Measurements from ENCODE around the gene TMEM44. TPM values are rescaled to one million over a fixed set of nuclear protein-coding genes. Genes with fewer than 3 reads are reported as not detected.
"Not testable (repeated sequence)": the region's sequence is repeated elsewhere in the genome, so short reads cannot be mapped to it uniquely, and the experiment has no call there.

The TMEM44 gene
- total RNA-seq, 1 donor from 2014 or later = 14.1 TPM

DNA sequence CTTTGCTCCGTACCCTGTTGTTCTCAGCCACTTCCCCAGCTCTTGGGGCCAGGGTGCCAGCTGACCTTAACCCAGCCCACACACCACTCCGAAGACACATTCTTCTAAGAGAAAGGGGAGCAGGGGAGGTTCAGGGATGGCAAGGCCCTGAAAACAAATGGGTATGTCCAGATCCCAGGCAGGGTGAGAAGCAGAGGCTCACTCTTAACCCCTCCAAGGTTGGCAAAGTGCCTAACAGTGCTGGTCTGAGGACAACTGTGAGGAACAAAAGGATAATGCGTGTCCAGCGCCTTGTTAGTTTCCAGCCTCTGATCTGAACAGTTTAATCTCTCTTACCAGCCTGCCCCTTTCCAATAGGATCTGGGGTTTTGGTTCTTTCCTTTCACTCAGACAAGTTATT, 1.5 kb downstream of the TMEM44 start:
- Histone ChIP-seq H3K4me3 (ENCODE audit: low read length in 3 of 3) (no peak overlapping the region), H3K27me3 (ENCODE audit: control insufficient read depth in 3 of 3, insufficient read depth in 3 of 3, low read length in 3 of 3) (no peaks in the 10 kb centered on the region), H3K36me3 (ENCODE audit: control insufficient read depth in 3 of 3, insufficient read depth in 3 of 3, low read length in 3 of 3) (peaks cover 0 to 8% (median 2%) of the 10 kb centered on the region in 3 donors), H3K4me1 (ENCODE audit: control insufficient read depth in 3 of 3, insufficient read depth in 3 of 3, low read length in 3 of 3) (peaks cover 3 to 11% (median 6%) of the 10 kb centered on the region in 3 donors), H3K9ac (ENCODE audit: low read depth in 1 of 3, low read length in 3 of 3) (no peak overlapping the region), H3K9me3 (ENCODE audit: control insufficient read depth in 3 of 3, low read length in 3 of 3) (no peaks in the 10 kb centered on the region), H3K27ac (ENCODE audit: low read depth, low read length) (no peak overlapping the region)

DNA sequence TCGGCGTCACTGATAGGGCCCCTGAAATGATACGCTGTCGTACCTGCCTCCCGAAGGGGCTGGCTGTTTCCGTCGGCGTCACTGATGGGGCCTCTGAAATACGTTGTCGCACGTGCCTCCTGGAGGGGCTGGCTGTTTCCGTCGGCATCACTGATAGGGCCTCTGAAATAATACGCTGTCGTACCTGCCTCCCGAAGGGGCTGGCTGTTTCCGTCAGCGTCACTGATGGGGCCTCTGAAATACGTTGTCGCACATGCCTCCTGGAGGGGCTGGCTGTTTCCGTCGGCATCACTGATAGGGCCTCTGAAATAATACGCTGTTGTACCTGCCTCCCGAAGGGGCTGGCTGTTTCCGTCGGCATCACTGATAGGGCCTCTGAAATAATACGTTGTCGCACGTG, 2.5 kb downstream of the TMEM44 start:
- H3K4me1 ChIP-seq (ENCODE audit: control insufficient read depth in 3 of 3, insufficient read depth in 3 of 3, low read length in 3 of 3) = peaks cover 3 to 11% (median 6%) of the 10 kb centered on the region in 3 donors
- not testable (repeated sequence) for H3K27me3 ChIP-seq (ENCODE audit: control insufficient read depth in 3 of 3, insufficient read depth in 3 of 3, low read length in 3 of 3); H3K9ac ChIP-seq (ENCODE audit: low read depth in 1 of 3, low read length in 3 of 3); H3K36me3 ChIP-seq (ENCODE audit: control insufficient read depth in 3 of 3, insufficient read depth in 3 of 3, low read length in 3 of 3); H3K27ac ChIP-seq (ENCODE audit: low read depth, low read length); H3K9me3 ChIP-seq (ENCODE audit: control insufficient read depth in 3 of 3, low read length in 3 of 3); H3K4me3 ChIP-seq (ENCODE audit: low read length in 3 of 3)

DNA sequence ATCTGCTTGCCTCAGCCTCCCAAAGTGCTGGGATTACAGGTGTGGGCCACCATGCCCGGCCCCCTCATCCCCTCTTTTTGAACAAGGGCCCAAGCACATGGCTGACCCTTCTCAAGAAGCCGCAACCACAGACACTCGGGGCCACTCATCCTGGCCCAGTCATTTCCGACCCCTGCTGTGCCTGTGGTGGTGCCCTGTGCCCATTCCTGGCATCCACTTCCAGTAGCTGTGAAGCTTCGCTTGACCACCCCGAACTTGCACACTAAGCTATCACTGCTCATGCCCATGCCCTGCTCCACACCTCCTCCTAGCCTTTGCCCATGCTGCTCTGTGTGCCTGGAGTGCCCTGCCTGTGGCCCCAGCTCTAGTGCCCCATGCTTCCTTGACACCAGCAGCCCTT, 8.3 kb downstream of the TMEM44 start:
- Histone ChIP-seq H3K27ac (ENCODE audit: low read depth, low read length) (no peak overlapping the region), H3K36me3 (ENCODE audit: control insufficient read depth in 3 of 3, insufficient read depth in 3 of 3, low read length in 3 of 3) (peaks cover 4 to 7% (median 4%) of the 10 kb centered on the region in 3 donors), H3K4me3 (ENCODE audit: low read length in 3 of 3) (no peak overlapping the region)

DNA sequence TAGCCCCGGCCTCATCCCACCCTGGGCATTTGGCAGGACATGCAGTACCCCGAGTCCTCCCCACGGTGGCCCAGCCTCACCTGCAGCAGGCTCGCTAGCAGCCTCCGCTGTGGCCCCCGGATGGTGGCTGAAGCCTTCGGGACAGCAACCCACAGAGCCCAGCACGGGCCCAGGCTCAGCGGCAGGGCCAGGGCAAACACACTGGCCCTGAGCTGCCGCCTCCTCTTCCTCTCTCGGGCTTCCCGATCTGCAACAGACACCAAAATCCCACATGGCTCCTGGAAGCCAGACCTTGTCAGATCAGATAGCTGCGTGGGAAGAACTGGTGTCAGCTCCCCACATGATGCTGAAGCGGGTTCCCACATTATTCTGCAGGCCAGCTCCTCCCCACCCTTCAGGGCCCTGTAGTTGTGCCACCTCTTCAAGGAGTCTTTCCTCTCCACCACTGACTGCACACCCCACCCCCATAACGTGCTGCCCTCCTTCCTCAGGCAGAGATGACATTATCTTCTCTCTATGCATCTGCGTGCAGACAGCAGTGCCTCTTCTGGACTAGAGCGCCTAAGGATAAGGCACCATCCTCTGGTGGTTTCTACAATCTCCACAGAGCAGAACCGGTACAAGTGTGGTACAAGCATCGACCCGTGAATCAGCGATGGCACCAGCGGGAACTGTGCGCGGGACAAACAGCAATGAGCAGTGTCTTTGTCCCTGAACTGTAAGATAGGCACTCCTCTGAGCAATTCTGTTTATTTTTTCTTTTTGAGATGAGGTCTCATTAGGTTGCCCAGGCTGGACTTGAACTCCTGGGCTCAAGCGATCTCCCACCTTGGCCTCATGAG, 9.5 kb downstream of the TMEM44 start:
- Histone ChIP-seq H3K9ac (ENCODE audit: low read depth in 1 of 3, low read length in 3 of 3) (no peak overlapping the region), H3K9me3 (ENCODE audit: control insufficient read depth in 3 of 3, low read length in 3 of 3) (no peaks in the 10 kb centered on the region), H3K4me3 (ENCODE audit: low read length in 3 of 3) (no peak overlapping the region), H3K27me3 (ENCODE audit: control insufficient read depth in 3 of 3, insufficient read depth in 3 of 3, low read length in 3 of 3) (no peaks in the 10 kb centered on the region), H3K27ac (ENCODE audit: low read depth, low read length) (no peak overlapping the region), H3K36me3 (ENCODE audit: control insufficient read depth in 3 of 3, insufficient read depth in 3 of 3, low read length in 3 of 3) (peaks cover 4 to 7% (median 4%) of the 10 kb centered on the region in 3 donors), H3K4me1 (ENCODE audit: control insufficient read depth in 3 of 3, insufficient read depth in 3 of 3, low read length in 3 of 3) (no peaks in the 10 kb centered on the region)

More for the DNA sequence above, 8.3 kb downstream of the TMEM44 start:
- H3K27me3 ChIP-seq (ENCODE audit: control insufficient read depth in 3 of 3, insufficient read depth in 3 of 3, low read length in 3 of 3) = no peaks in the 10 kb centered on the region
- H3K9me3 ChIP-seq (ENCODE audit: control insufficient read depth in 3 of 3, low read length in 3 of 3) = no peaks in the 10 kb centered on the region
- no peaks in the 10 kb centered on the region for H3K4me1 ChIP-seq (ENCODE audit: control insufficient read depth in 3 of 3, insufficient read depth in 3 of 3, low read length in 3 of 3)
- H3K9ac ChIP-seq (ENCODE audit: low read depth in 1 of 3, low read length in 3 of 3) = no peak overlapping the region

DNA sequence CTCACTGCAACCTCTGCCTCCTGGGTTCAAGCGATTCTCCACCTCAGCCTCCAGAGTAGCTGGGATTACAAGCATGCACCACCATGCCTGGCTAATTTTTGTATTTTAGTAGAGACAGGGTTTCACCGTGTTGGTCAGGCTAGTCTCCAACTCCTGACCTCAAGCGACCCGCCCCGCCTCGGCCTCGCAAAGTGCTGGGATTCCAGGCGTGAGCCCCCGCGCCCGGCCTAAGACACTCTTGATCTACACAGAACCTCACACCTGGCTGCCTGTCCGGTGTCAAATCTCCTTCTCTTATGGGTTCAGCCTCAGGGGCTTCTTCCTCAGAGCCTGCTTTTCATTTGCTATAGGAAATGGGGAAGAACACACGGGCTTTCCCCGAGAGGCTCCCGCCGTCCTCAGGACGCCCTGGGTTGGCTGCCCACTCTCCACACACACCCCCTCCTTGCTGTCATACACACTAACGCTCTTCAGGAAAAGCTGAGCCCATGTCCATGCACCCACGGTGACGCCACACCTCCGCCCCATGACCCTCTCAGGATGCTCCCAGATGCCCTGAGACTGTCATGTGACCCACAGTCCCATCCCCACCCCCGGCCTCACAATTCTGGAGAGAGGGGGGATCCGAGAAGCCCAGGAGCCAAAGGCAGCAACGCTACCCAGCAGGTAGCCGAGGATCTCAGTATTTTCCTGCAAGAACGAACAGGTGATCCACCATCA, 10.4 kb downstream of the TMEM44 start:
- Histone ChIP-seq H3K36me3 (ENCODE audit: control insufficient read depth in 3 of 3, insufficient read depth in 3 of 3, low read length in 3 of 3) (peaks cover 2 to 4% (median 3%) of the 10 kb centered on the region in 3 donors), H3K9me3 (ENCODE audit: control insufficient read depth in 3 of 3, low read length in 3 of 3) (no peaks in the 10 kb centered on the region), H3K27ac (ENCODE audit: low read depth, low read length) (no peak overlapping the region), H3K4me3 (ENCODE audit: low read length in 3 of 3) (no peak overlapping the region), H3K9ac (ENCODE audit: low read depth in 1 of 3, low read length in 3 of 3) (no peak overlapping the region), H3K27me3 (ENCODE audit: control insufficient read depth in 3 of 3, insufficient read depth in 3 of 3, low read length in 3 of 3) (no peaks in the 10 kb centered on the region), H3K4me1 (ENCODE audit: control insufficient read depth in 3 of 3, insufficient read depth in 3 of 3, low read length in 3 of 3) (no peaks in the 10 kb centered on the region)

DNA sequence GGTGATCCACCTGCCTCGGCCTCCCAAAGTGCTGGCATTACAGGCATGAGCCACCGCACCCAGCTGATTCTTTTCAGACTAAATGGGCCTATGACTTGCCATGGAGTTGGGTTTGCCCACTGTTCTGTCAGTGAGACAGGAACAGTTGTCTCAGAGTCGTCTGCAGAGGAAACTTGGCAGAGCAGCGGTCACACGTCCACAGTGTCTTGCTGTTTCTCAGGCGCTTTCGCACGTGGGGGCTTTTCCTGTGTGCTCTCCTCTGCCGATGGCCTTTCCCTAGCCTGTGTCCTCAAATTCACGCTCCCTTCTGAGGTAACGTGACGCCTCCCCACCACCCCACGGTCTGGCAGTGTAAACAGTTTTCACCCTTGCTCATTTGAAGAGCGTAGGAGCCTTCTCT, 11.3 kb downstream of the TMEM44 start:
- H3K27ac ChIP-seq (ENCODE audit: low read depth, low read length) = no peak overlapping the region
- H3K9me3 ChIP-seq (ENCODE audit: control insufficient read depth in 3 of 3, low read length in 3 of 3) = no peaks in the 10 kb centered on the region
- H3K9ac ChIP-seq (ENCODE audit: low read depth in 1 of 3, low read length in 3 of 3) = no peak overlapping the region
- no peaks in the 10 kb centered on the region for H3K27me3 ChIP-seq (ENCODE audit: control insufficient read depth in 3 of 3, insufficient read depth in 3 of 3, low read length in 3 of 3)
- no peak overlapping the region for H3K4me3 ChIP-seq (ENCODE audit: low read length in 3 of 3)
- H3K4me1 ChIP-seq (ENCODE audit: control insufficient read depth in 3 of 3, insufficient read depth in 3 of 3, low read length in 3 of 3) = no peaks in the 10 kb centered on the region
- peaks cover 2 to 4% (median 3%) of the 10 kb centered on the region in 3 donors for H3K36me3 ChIP-seq (ENCODE audit: control insufficient read depth in 3 of 3, insufficient read depth in 3 of 3, low read length in 3 of 3)

DNA sequence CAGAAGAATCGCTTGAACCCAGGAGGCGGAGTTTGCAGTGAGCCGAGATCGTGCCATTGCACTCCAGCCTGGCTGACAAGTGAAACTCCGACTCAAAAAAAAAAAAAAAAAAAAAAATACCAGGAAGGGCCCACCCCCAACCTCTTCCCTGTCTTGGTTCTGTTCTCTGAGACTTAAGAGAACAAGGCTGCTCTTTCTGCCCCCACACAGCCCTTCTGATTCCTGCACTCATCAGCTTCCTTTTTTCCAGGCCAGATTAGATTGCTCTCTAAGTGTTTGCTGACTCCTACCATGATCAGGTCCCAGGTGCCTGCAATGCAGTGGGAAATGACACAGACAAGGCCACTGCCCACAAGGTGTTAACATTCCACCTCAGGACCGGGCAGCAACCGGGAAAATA, 13.0 kb downstream of the TMEM44 start:
- no peaks in the 10 kb centered on the region for H3K9me3 ChIP-seq (ENCODE audit: control insufficient read depth in 3 of 3, low read length in 3 of 3)
- H3K36me3 ChIP-seq (ENCODE audit: control insufficient read depth in 3 of 3, insufficient read depth in 3 of 3, low read length in 3 of 3) = peaks cover 0 to 5% (median 0%) of the 10 kb centered on the region in 3 donors
- no peaks in the 10 kb centered on the region for H3K4me1 ChIP-seq (ENCODE audit: control insufficient read depth in 3 of 3, insufficient read depth in 3 of 3, low read length in 3 of 3)

DNA sequence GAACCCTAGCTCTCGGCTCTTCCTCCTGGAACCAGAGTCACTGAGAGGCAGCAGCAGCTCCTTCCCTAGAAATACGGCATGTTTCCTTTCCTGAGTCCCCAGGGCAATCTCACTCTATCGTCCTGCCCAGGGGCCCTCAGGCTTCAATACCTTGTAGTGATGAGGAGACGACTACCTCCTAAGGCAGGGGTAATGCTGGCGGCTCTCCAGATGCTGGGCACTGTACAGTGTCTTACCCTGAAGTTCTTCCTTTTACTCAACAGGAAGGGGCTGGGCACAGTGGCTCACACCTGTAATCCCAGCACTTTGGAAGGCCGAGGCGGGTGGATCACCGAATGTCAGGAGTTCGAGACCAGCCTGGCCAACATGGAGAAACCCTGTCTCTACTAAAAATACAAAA, 13.5 kb downstream of the TMEM44 start:
- Histone ChIP-seq H3K9ac (ENCODE audit: low read depth in 1 of 3, low read length in 3 of 3) (no peak overlapping the region), H3K4me1 (ENCODE audit: control insufficient read depth in 3 of 3, insufficient read depth in 3 of 3, low read length in 3 of 3) (no peaks in the 10 kb centered on the region), H3K27ac (ENCODE audit: low read depth, low read length) (no peak overlapping the region), H3K36me3 (ENCODE audit: control insufficient read depth in 3 of 3, insufficient read depth in 3 of 3, low read length in 3 of 3) (peaks cover 0 to 5% (median 0%) of the 10 kb centered on the region in 3 donors), H3K27me3 (ENCODE audit: control insufficient read depth in 3 of 3, insufficient read depth in 3 of 3, low read length in 3 of 3) (no peaks in the 10 kb centered on the region), H3K4me3 (ENCODE audit: low read length in 3 of 3) (no peak overlapping the region), H3K9me3 (ENCODE audit: control insufficient read depth in 3 of 3, low read length in 3 of 3) (no peaks in the 10 kb centered on the region)

More for the DNA sequence above, 13.0 kb downstream of the TMEM44 start:
- Histone ChIP-seq H3K27me3 (ENCODE audit: control insufficient read depth in 3 of 3, insufficient read depth in 3 of 3, low read length in 3 of 3) (no peaks in the 10 kb centered on the region), H3K9ac (ENCODE audit: low read depth in 1 of 3, low read length in 3 of 3) (no peak overlapping the region), H3K4me3 (ENCODE audit: low read length in 3 of 3) (no peak overlapping the region), H3K27ac (ENCODE audit: low read depth, low read length) (no peak overlapping the region)

DNA sequence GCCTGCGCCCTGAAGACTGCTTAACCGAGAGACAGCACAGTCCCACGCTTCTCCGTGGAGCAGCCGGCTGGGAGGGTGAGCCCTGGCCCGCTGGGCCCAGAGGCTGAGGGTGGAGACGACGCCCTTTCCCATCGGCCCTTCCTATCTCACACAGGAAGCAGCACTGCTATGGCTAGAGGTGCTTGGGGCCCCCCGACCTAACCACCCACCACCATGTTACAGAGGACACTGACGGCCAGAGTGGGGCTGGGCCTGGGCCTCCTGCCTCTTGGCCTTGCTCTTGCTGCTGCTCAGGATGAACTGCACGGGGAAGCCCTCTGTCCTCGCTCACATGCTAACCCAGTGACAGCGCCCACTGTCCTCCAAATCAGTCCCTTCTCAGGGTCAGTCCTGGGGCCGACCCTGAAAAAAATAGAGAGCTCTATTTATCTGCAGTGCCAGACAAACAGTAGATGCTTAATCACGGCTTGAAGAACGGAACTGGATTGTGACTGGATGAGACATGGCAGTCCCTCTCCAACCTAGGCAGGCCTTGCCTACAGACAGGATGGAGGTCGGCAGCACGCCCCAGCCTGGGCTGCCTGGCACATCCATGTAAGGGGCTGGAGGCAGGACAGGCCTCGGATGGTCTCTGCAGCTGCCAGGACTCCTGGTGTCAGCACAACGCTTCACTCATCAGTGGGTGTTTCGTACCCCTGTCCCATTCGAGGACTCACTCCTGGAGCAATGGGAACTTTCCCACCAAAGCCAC, 14.2 kb downstream of the TMEM44 start:
- Histone ChIP-seq H3K27me3 (ENCODE audit: control insufficient read depth in 3 of 3, insufficient read depth in 3 of 3, low read length in 3 of 3) (no peaks in the 10 kb centered on the region), H3K4me1 (ENCODE audit: control insufficient read depth in 3 of 3, insufficient read depth in 3 of 3, low read length in 3 of 3) (no peaks in the 10 kb centered on the region), H3K36me3 (ENCODE audit: control insufficient read depth in 3 of 3, insufficient read depth in 3 of 3, low read length in 3 of 3) (peaks cover 0 to 5% (median 0%) of the 10 kb centered on the region in 3 donors), H3K4me3 (ENCODE audit: low read length in 3 of 3) (no peak overlapping the region), H3K9me3 (ENCODE audit: control insufficient read depth in 3 of 3, low read length in 3 of 3) (no peaks in the 10 kb centered on the region), H3K27ac (ENCODE audit: low read depth, low read length) (no peak overlapping the region), H3K9ac (ENCODE audit: low read depth in 1 of 3, low read length in 3 of 3) (peak overlapping the region in 1 of 3 donors; percentile 20)
